Measurements from ENCODE around the gene CCL18. TPM values are rescaled to one million over a fixed set of nuclear protein-coding genes. Genes with fewer than 3 reads are reported as not detected.
"Not testable (repeated sequence)": the region's sequence is repeated elsewhere in the genome, so short reads cannot be mapped to it uniquely, and the experiment has no call there.

CCL18 gene
- total RNA-seq = not detected in 2 replicates

- DNase-seq (ENCODE audit: extremely low read depth, low read depth, low spot score) = no peak
Observed at GRCh38 chr17:36063786-36064541, at the start of gene CCL18. Gene CCL18 (plus strand): TSS chr17:36064272. CDS start chr17:36064343, 71 bp downstream.

GRCh38 chr17:36014946-36015345 lies 49.1 kb upstream of the CCL18 start:
- no peak for DNase-seq (ENCODE audit: extremely low read depth, low read depth, low spot score)

GRCh38 chr17:36015895-36016294 lies 48.2 kb upstream of the CCL18 start:
- not testable (repeated sequence) for DNase-seq (ENCODE audit: extremely low read depth, low read depth, low spot score)

- DNase-seq (ENCODE audit: extremely low read depth, low read depth, low spot score) = no peak
Observed at GRCh38 chr17:36016555-36016954, 47.5 kb upstream of the CCL18 start.

- DNase-seq (ENCODE audit: extremely low read depth, low read depth, low spot score) = no peak
Observed at GRCh38 chr17:36017799-36018198, 46.3 kb upstream of the CCL18 start, which contains the start of gene CCL23. Gene CCL23 (minus strand): TSS chr17:36017972. CDS start chr17:36017897, 75 bp downstream.

GRCh38 chr17:36019423-36019822 lies 44.6 kb upstream of the CCL18 start:
- no peak for DNase-seq (ENCODE audit: extremely low read depth, low read depth, low spot score)

DNA sequence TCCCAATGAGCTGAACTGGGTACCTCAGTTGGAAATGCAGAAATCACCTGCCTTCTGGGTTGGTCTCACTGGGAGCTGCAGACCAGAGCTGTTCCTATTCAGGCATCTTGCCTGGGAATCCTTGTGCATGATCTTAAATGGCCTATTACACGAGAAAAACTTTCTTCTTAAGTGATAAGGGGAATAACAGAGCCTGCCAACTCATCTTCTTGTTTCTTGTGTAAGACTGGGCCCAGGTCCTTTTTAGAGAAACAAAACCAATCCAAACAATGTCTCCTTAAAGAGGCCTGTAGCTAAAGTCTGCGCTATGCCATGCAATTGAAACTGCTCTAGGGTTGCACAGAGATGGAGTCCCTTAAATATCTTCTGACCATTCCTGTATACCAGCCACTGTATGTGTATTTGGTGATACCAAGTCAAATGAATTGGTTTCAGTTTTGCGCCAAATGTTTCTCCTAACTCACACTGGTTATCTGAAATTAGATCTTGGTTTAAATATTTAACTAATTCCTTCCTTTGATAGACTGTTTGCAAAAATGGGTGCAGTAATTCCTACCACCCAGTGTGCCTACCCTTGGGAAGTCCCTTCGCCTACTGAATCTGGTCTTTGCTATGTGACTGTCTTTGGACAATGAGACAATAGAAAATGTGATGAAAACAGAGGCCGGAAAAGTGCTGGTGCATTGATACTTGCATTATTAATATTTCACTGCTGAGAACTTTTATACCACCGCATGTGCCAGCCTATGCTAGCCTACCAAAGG lies 39.8 kb upstream of the CCL18 start:
- no peak for DNase-seq (ENCODE audit: extremely low read depth, low read depth, low spot score)

DNA sequence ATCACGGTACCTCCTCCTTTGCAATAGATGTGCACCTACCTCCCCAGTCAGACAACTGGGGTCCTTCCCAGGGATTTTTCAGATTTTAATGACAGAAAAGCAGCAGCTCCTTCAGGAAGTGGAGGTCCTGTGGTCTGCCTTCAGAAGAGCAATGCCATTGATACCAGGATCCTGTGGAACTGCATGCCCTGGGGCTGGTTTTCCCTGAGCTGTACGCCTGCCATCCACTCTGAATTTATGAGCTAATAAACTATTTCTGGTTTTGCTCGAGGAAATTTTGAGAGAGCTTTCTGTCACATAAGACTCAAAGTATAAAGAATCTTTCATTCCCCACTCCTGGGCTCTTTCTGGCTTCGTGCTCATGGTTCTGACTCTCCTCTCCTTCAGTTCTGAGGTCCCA lies 36.3 kb upstream of the CCL18 start:
- no peak for DNase-seq (ENCODE audit: extremely low read depth, low read depth, low spot score)

- DNase-seq (ENCODE audit: extremely low read depth, low read depth, low spot score) = no peak
Observed at GRCh38 chr17:36030956-36031355, 33.1 kb upstream of the CCL18 start.

- no peak for DNase-seq (ENCODE audit: extremely low read depth, low read depth, low spot score)
Observed at GRCh38 chr17:36034127-36034526, 29.9 kb upstream of the CCL18 start.

DNA sequence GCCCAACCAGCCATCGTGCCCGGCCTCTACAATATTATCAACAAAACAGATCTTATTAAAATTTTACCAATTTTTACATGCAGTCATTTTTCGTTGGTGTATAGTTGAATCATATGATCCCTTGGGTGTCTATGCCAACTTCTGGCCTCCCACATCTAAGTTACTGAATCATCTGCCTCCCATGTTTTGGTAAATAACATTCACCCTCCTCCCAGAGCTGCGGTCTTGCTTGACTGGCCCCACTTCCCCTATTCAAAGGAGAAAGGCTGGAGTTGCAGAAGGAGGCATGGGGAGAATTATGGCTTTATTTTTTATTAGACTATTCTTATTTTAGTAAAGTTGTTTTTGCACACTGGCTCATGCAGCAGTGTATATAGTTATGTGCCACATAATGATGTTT lies 27.8 kb upstream of the CCL18 start:
- DNase-seq (ENCODE audit: extremely low read depth, low read depth, low spot score) = no peak

DNA sequence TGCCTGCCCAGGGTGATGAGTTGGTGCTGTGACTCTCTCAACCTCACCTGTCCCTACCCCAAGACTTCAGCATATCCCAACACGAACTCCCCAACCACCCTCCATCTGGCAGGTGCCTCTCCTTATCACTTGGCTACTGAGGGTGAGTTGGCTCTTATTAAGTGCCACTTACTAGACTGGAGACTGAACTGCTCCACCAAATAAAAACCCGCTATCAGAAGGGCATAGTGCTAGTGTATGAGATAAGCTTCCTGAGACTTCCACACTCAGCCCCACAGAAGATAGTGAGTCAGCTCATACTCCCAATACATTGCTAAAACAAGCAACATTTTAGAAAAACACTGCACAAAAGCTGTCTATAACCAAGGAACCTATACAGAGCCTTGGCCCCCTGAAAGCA lies 16.0 kb upstream of the CCL18 start:
- DNase-seq (ENCODE audit: extremely low read depth, low read depth, low spot score) = no peak

GRCh38 chr17:36049643-36050042 lies 14.4 kb upstream of the CCL18 start:
- DNase-seq (ENCODE audit: extremely low read depth, low read depth, low spot score) = no peak

DNA sequence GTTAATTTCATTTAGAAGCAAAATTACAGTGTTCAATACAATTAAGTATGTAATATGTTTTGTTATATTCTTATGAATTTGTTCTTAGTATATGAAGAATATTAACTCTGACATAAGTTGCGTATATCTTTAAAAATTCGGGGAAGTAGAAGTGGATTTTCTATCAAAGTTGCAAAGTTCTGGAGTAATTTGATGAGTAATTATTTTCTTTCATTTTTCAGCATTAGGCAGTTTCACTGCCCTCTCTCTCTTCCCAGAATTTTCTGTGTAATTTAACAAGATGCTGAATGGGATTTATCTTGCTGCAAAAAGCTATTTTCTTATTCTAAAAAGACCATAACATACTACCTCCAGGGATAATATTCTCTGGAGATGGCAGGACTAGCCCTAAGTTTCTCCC lies 8.9 kb upstream of the CCL18 start:
- DNase-seq (ENCODE audit: extremely low read depth, low read depth, low spot score) = no peak

- no peak for DNase-seq (ENCODE audit: extremely low read depth, low read depth, low spot score)
Observed at GRCh38 chr17:36055921-36056520, 8.1 kb upstream of the CCL18 start.

DNA sequence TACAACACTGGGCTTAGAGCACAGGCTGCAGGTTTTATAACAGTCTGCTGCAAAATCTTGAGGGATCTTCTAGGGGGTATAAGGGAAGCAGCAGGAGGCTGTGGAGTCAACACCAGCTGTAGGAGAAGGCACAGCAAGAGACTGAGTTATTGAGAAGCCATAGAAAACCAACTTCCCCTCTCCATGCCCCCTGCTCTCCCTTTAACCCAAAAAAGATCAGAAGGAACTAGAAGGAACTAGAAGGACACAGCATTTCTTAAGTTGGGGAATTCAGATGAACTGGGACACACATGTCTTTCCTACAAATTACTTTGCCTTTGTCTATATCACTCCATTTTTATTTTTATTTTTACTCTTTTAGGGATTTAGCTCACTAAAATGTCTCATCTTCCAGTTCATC lies 6.2 kb upstream of the CCL18 start:
- no peak for DNase-seq (ENCODE audit: extremely low read depth, low read depth, low spot score)

GRCh38 chr17:36059406-36059805 lies 4.7 kb upstream of the CCL18 start:
- DNase-seq (ENCODE audit: extremely low read depth, low read depth, low spot score) = no peak

- no peak for DNase-seq (ENCODE audit: extremely low read depth, low read depth, low spot score)
Observed at GRCh38 chr17:36060816-36061215, 3.3 kb upstream of the CCL18 start.

GRCh38 chr17:36066365-36066985 lies 2.4 kb downstream of the CCL18 start:
- no peak for DNase-seq (ENCODE audit: extremely low read depth, low read depth, low spot score)

GRCh38 chr17:36068524-36068923 lies 4.5 kb downstream of the CCL18 start:
- no peak for DNase-seq (ENCODE audit: extremely low read depth, low read depth, low spot score)

DNA sequence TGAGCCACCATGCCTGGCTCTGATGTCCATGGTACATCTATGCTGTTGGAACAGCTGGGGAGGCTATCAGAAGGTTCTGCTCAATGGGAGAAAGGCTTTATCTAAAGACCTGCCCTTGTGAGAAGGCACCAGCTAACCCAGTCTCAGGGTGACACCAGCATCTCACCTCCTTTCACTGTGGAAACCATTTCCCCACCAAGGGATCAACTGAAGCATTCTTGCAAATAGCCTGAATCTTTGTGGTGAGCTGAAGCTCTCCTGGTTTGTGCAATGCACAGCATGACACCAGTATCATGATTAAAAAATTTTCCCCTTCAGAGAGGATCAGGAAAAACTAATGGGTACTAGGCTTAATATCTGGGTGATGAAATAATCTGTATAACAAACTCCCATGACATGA lies 5.1 kb downstream of the CCL18 start:
- DNase-seq (ENCODE audit: extremely low read depth, low read depth, low spot score) = no peak
